ENCODE data around the gene NEDD4L. TPM values are rescaled to one million over a fixed set of nuclear protein-coding genes. Genes with fewer than 3 reads are reported as not detected.

NEDD4L gene
- total RNA-seq, 1 donor from 2014 or later, result 15.6 TPM

DNA sequence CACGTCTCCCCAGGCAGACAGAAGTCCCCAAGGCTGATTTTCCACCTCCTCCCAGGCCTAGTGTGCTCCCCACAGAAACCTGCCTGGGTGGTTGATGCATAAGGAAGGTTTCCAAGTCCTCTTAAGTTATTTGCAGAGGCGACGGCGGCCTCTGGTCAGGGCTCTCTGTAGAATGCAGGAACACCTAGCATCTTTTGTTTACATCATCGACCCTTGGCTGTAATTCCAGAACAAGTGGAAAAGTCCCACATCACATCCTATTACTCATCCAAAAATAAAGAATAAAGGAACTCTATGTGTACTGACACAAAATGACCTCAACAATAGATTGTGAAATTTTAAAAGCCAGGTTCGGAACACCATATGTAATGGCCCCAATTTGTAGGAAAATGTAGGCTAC lies 373.7 kb downstream of the NEDD4L start:
- Histone ChIP-seq H3K27me3 (no peaks in the 10 kb centered on the region), H3K36me3 (no peaks in the 10 kb centered on the region), H3K27ac (no peak overlapping the region), H3K9me3 (no peaks in the 10 kb centered on the region), H3K4me3 (no peak overlapping the region), H3K4me1 (no peaks in the 10 kb centered on the region)
- TF ChIP-seq CTCF (IDR thresholded peaks at IDR 0.05), result no peak
- DNase-seq (ENCODE audit: low spot score in 2 of 2), result no peak
- intact Hi-C loops (cut with DNase I), result no loop called here

GRCh38 chr18:58418361-58418760 lies 374.3 kb downstream of the NEDD4L start:
- TF ChIP-seq CTCF (IDR thresholded peaks at IDR 0.05), result no peak
- Histone ChIP-seq H3K27ac (no peak overlapping the region), H3K4me1 (no peaks in the 10 kb centered on the region), H3K36me3 (no peaks in the 10 kb centered on the region), H3K9me3 (no peaks in the 10 kb centered on the region), H3K27me3 (no peaks in the 10 kb centered on the region), H3K4me3 (no peak overlapping the region)
- intact Hi-C loops (cut with DNase I), result no loop called here
- no peak for DNase-seq (ENCODE audit: low spot score in 2 of 2)

DNA sequence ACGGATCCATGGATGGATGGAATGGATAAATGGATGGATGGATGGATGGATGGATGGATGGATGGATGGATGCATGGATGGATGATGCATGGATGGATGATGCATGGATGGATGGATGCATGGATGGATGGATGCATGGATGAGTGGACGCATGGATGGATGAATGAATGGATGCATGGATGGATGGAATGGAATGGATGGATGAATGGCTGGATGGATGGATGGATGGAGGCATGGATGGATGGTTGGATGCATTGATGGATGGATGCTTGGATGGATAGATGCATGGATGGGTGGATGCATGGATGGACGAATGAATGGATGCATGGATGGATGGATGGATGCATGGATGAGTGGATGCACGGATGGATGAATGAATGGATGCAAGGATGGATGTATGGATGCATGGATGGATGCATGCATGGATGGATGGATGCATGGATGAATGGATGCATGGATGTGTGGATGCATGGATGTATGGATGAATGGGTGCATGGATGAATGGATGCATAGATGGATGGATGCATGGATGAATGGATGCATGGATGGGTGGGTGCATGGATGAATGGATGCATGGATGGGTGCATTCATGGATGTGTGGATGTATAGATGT lies 375.7 kb downstream of the NEDD4L start:
- Histone ChIP-seq H3K27ac (no peak overlapping the region), H3K4me1 (no peaks in the 10 kb centered on the region), H3K27me3 (no peaks in the 10 kb centered on the region), H3K9me3 (no peaks in the 10 kb centered on the region), H3K36me3 (no peaks in the 10 kb centered on the region), H3K4me3 (no peak overlapping the region)
- no peak for TF ChIP-seq CTCF (IDR thresholded peaks at IDR 0.05)
- no peak for DNase-seq (ENCODE audit: low spot score in 2 of 2)
- intact Hi-C loops (cut with DNase I), result no loop called here

DNA sequence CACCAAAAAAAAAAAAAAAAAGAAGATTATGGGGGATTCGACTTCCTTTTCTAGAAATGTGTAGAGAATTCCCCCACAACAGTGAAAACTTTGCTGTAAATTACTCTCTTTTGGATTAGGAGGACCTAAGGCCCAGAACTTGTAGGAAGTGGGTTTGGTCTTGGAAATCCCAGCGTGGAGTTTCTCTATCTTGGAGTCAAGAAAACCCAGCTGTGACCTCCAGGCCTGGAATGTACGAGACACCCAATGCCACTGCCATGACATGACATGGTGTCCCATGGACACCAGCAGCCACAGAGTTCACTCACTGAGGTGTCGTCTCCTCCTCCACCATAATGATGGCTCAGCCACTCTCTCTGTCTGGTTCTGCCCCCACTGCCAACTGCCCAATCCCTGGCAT lies 382.6 kb downstream of the NEDD4L start:
- intact Hi-C loops (cut with DNase I), result no loop called here
- H3K9me3 ChIP-seq, result no peaks in the 10 kb centered on the region
- no peak for TF ChIP-seq CTCF (IDR thresholded peaks at IDR 0.05)
- no peaks in the 10 kb centered on the region for H3K27me3 ChIP-seq
- no peak overlapping the region for H3K4me3 ChIP-seq
- H3K4me1 ChIP-seq, result no peaks in the 10 kb centered on the region
- no peak for DNase-seq (ENCODE audit: low spot score in 2 of 2)
- no peaks in the 10 kb centered on the region for H3K36me3 ChIP-seq
- no peak overlapping the region for H3K27ac ChIP-seq

DNA sequence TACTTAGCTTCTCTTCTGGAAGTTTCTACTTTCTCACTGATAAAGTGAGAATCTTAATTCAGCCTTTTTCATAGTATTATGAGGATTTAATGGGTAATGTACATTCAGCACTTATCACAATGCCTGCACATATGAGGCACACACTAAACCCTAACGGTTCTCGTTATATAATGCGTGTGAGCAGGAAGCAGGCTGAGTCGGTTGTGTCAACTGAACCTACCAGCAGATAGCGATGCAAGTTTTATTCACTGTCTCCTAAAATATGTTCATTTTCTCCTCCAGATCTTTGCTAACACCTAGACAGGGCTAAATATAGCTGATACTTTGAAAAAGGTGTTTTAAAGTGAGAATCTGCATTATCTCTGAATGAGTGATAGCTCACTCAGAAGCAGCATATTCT lies 383.3 kb downstream of the NEDD4L start:
- no peak for DNase-seq (ENCODE audit: low spot score in 2 of 2)
- H3K4me1 ChIP-seq, result no peaks in the 10 kb centered on the region

More for the DNA sequence above, 383.3 kb downstream of the NEDD4L start:
- no peak overlapping the region for H3K27ac ChIP-seq
- H3K36me3 ChIP-seq, result no peaks in the 10 kb centered on the region
- intact Hi-C loops (cut with DNase I), result no loop called here
- TF ChIP-seq CTCF (IDR thresholded peaks at IDR 0.05), result no peak
- H3K9me3 ChIP-seq, result no peaks in the 10 kb centered on the region
- no peak overlapping the region for H3K4me3 ChIP-seq
- H3K27me3 ChIP-seq, result no peaks in the 10 kb centered on the region

Data from ascending aorta (tissue), 2 donors.